Pancreas (tissue), 10 donors: ENCODE data around the gene KCNH6. TPM values are rescaled to one million over a fixed set of nuclear protein-coding genes. Genes with fewer than 3 reads are reported as not detected.

Source experiments
- ATAC-seq, 4 donors: fragments of 200-7000 bp; cut with Tn5 transposase; one replicate each; pipeline versions ENCODE4 v1.8.0 to v1.9.1; 2020; ENCODE audit warnings: mild to moderate bottlenecking in 4 of 4, moderate library complexity in 4 of 4
- DNase-seq, 6 donors: peaks; one replicate each; pipeline ENCODE4 v3.0.0-alpha.2; 2020
- FAIRE-seq: peaks from 2 replicates; lab custom pipeline; 2012; peaks lifted over from hg19 to GRCh38; lab: Jason Lieb, UNC
- H3K27ac ChIP-seq, 4 donors: fragments of 200-600 bp; sonication (generic); 1 replicate in 3 of 4; 2 replicates in 1 of 4; pipeline versions ENCODE4 v1.5.0 to v1.8.0; 2020
- H3K27me3 ChIP-seq, 4 donors: fragments of 200-600 bp; one replicate each; pipeline ENCODE4 v1.8.0; 2021
- H3K36me3 ChIP-seq, 3 donors: fragments of 200-600 bp; sonication (generic) in 1 of 3; one replicate each; pipeline versions ENCODE4 v1.5.0 to v1.8.0; 2020 to 2021
- H3K4me1 ChIP-seq, 3 donors: fragments of 200-600 bp; one replicate each; pipeline ENCODE4 v1.8.0; 2021
- H3K4me3 ChIP-seq, 4 donors: fragments of 200-600 bp; sonication (generic) in 2 of 4; one replicate each; pipeline versions ENCODE4 v1.5.0 to v1.8.0; 2020 to 2021
- H3K9me3 ChIP-seq, 4 donors: fragments of 200-600 bp; one replicate each; pipeline ENCODE4 v1.8.0; 2021
- CTCF ChIP-seq, 4 donors: fragments of 200-600 bp; sonication (generic) in 3 of 4; IDR thresholded peaks; one replicate each; pipeline versions ENCODE4 v1.5.0 to v1.8.0; 2021; ENCODE audit warnings: antibody characterized with exemption in 4 of 4
- WGBS, 2 donors: extraction: QIAGEN DNeasy Blood & Tissue Kit; methylation state at CpG; one replicate each; pipeline ENCODE4 v1.1.7; 2013; 5-methylcytosine and 5-hydroxymethylcytosine counted together
- intact Hi-C, 3 donors: fragments of 100-400 bp; cut with DNase I; formaldehyde crosslinking; loops; one replicate each; pipeline versions ENCODE4 v1.11.1 to v1.14.2; 2022
- polyA plus RNA-seq, 2 donors: library from polyadenylated mRNA; stranded (reverse); fragments of 200-250 nt; gene quantifications; one replicate each; pipeline ENCODE4 v1.2.3, GENCODE V29; 2013
- total RNA-seq, 6 donors: library from RNA; stranded (reverse); fragmentation: NEBNext Ultra II Directional in 4 of 6; extraction: Animal tissue kit (Norgen Biotek cat#: 25700) in 4 of 6; gene quantifications; one replicate each; pipeline versions ENCODE4 v1.2.1 to v1.2.4, GENCODE V29; 2021 to 2023
- donor health status: healthy with polysubstance abuse.
- donor health status: DM: no; HTN: no; CAD: no; lungs with moderate emphysema.
- donor health status: DM: no; HTN: no; CAD: no.
- donor health status: control.
- donor health status: control.
- donor health status: Bipolar disorder and iron deficiency.
- donor health status: DM: yes; HTN: yes; CAD: no.
- donor health status: DM: no; HTN: no; CAD: no.
- donor health status: DM: no; HTN: no; CAD: no.
- donor health status: DM: yes; HTN: yes; CAD: no.

KCNH6 gene
- total and polyA plus RNA-seq, 8 donors: 0.35 to 12.5 (median 0.95) TPM

GRCh38 chr17:63557416-63557815 is 34.3 kb downstream of the KCNH6 start:
- no peak for ATAC-seq
- no peak for DNase-seq
- H3K27me3 ChIP-seq: no peaks in the 10 kb centered on the region
- WGBS, 2 donors: 96 to 100% methylated on average over 2 of the region's 2 CpGs
- no peak overlapping the region for H3K27ac ChIP-seq
- no peaks in the 10 kb centered on the region for H3K9me3 ChIP-seq
- no peak for TF ChIP-seq CTCF (IDR thresholded peaks at IDR 0.05)
- H3K4me3 ChIP-seq: no peak overlapping the region
- FAIRE-seq: no peak
- H3K36me3 ChIP-seq: no peaks in the 10 kb centered on the region
- peaks cover 8 to 26% (median 12%) of the 10 kb centered on the region in 3 donors for H3K4me1 ChIP-seq
- intact Hi-C loops: no loop called here

GRCh38 chr17:63558441-63558840 is 35.3 kb downstream of the KCNH6 start:
- TF ChIP-seq CTCF (IDR thresholded peaks at IDR 0.05): no peak
- no peaks in the 10 kb centered on the region for H3K9me3 ChIP-seq
- no peak for FAIRE-seq
- peaks cover 0 to 16% (median 12%) of the 10 kb centered on the region in 3 donors for H3K4me1 ChIP-seq
- no peaks in the 10 kb centered on the region for H3K27me3 ChIP-seq
- no peak overlapping the region for H3K4me3 ChIP-seq
- DNase-seq: no peak
- intact Hi-C loops: no loop called here
- 93 to 97% methylated on average over 3 of the region's 3 CpGs for WGBS, 2 donors
- no peaks in the 10 kb centered on the region for H3K36me3 ChIP-seq
- ATAC-seq: no peak
- H3K27ac ChIP-seq: no peak overlapping the region

GRCh38 chr17:63561819-63562218 is 38.7 kb downstream of the KCNH6 start:
- Histone ChIP-seq H3K36me3 (no peaks in the 10 kb centered on the region), H3K27ac (no peak overlapping the region), H3K4me3 (no peak overlapping the region), H3K4me1 (peaks cover 0 to 6% (median 6%) of the 10 kb centered on the region in 3 donors), H3K9me3 (no peaks in the 10 kb centered on the region), H3K27me3 (no peaks in the 10 kb centered on the region)
- ATAC-seq (no peak), FAIRE-seq (no peak), DNase-seq (no peak)
- intact Hi-C loops: no loop called here
- TF ChIP-seq CTCF (IDR thresholded peaks at IDR 0.05): no peak

- no peaks in the 10 kb centered on the region for H3K36me3 ChIP-seq
- WGBS, 2 donors: 97 to 98% methylated on average over 2 of the region's 2 CpGs
Observed at GRCh38 chr17:63563339-63563738, 40.2 kb downstream of the KCNH6 start.

More at GRCh38 chr17:63563339-63563738, 40.2 kb downstream of the KCNH6 start:
- intact Hi-C loops: no loop called here
- FAIRE-seq (no peak), ATAC-seq (no peak), DNase-seq (no peak)
- no peak overlapping the region for H3K27ac ChIP-seq
- no peaks in the 10 kb centered on the region for H3K27me3 ChIP-seq
- H3K9me3 ChIP-seq: no peaks in the 10 kb centered on the region
- TF ChIP-seq CTCF (IDR thresholded peaks at IDR 0.05): no peak
- H3K4me1 ChIP-seq: peaks cover 0 to 6% (median 6%) of the 10 kb centered on the region in 3 donors
- H3K4me3 ChIP-seq: no peak overlapping the region
